Measurements from ENCODE around the gene TUBA1A. TPM values are rescaled to one million over a fixed set of nuclear protein-coding genes. Genes with fewer than 3 reads are reported as not detected.
"Not testable (repeated sequence)": the region's sequence is repeated elsewhere in the genome, so short reads cannot be mapped to it uniquely, and the experiment has no call there.

Gene TUBA1A
- total RNA-seq, 1 experiment from 2014 or later: 24.1 TPM

DNA sequence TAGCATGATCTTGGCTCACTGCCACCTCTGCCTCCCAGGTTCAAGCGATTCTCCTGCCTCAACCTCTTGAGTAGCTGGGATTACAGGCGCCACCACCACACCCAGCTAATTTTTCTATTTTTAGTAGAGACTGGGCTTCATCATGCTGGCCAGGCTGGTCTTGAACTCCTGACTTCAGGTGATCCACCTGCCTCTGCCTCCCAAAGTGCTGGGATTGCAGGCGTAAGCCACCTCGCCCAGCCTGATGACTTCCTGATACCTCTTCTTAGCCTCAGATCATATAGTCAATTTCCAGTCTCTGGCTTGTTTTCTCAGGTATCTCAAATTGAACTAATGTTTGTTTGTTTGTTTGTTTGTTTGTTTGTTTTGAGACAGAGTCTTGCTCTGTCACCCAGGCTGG lies 4.9 kb upstream of the TUBA1A start:
- H3K4me1 ChIP-seq (ENCODE audit: control insufficient read depth in 1 of 2, insufficient read depth in 2 of 2, low read length in 2 of 2): peaks cover 6 to 13% of the 10 kb centered on the region in 2 experiments; a peak in 3 of 4 replicates
- H3K4me3 ChIP-seq (replicated peaks in 1 of 2; ENCODE audit: low read depth in 1 of 2, low read length in 2 of 2); H3K27me3 ChIP-seq (ENCODE audit: insufficient read depth, low read length); H4K20me1 ChIP-seq (ENCODE audit: insufficient read depth); ATAC-seq; H3K36me3 ChIP-seq (ENCODE audit: control insufficient read depth in 1 of 2, insufficient read depth in 2 of 2, low read length in 2 of 2); CTCF ChIA-PET; BruUV-seq (replicated peaks); H3K9me2 ChIP-seq (ENCODE audit: insufficient read depth); DNase-seq (ENCODE audit: low read depth, low spot score); intact Hi-C loops (cut with micrococcal nuclease); RAD21 ChIA-PET (ENCODE audit: low non-redundant PET in 1 of 2, low total read pairs in 2 of 2, uncharacterized antibody in 2 of 2, unreplicated experiment in 2 of 2); H3K27ac ChIP-seq (ENCODE audit: low read depth, low read length); H3K4me2 ChIP-seq (ENCODE audit: low read length); H2AFZ ChIP-seq (ENCODE audit: low read depth, low read length, poor library complexity, severe bottlenecking); POLR2A ChIA-PET; H3K9me3 ChIP-seq (ENCODE audit: control insufficient read depth in 1 of 2, insufficient read depth in 1 of 2, low read depth in 1 of 2, low read length in 2 of 2); H3K79me2 ChIP-seq (ENCODE audit: insufficient read depth, low read length); H3K9ac ChIP-seq (ENCODE audit: low read length): not testable (repeated sequence)

DNA sequence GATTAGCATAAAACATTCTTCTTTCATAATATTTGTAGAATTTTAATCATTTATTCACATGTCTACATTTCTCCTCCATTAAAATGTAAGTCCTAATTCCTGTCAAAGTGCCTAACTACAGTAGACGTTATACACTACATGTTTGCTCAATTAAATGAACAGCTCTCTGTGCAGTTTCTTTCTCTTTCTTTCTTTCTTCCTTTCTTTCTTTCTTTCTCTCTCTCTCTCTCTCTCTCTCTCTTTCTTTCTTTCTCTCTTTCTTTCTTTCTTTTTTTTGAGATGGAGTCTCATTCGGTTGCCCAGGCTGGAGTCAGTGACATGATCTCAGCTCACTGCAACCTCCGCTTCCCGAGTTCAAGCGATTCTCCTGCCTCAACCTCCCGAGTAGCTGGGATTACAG lies 2.6 kb upstream of the TUBA1A start:
- RAD21 ChIA-PET (ENCODE audit: low non-redundant PET in 1 of 2, low total read pairs in 2 of 2, uncharacterized antibody in 2 of 2, unreplicated experiment in 2 of 2); CTCF ChIA-PET; H3K9me3 ChIP-seq (ENCODE audit: control insufficient read depth in 1 of 2, insufficient read depth in 1 of 2, low read depth in 1 of 2, low read length in 2 of 2); H3K27me3 ChIP-seq (ENCODE audit: insufficient read depth, low read length); H3K4me3 ChIP-seq (replicated peaks in 1 of 2; ENCODE audit: low read depth in 1 of 2, low read length in 2 of 2); DNase-seq (ENCODE audit: low read depth, low spot score); BruUV-seq (replicated peaks); H4K20me1 ChIP-seq (ENCODE audit: insufficient read depth); POLR2A ChIA-PET; H3K79me2 ChIP-seq (ENCODE audit: insufficient read depth, low read length); ATAC-seq; H3K9ac ChIP-seq (ENCODE audit: low read length); H3K36me3 ChIP-seq (ENCODE audit: control insufficient read depth in 1 of 2, insufficient read depth in 2 of 2, low read length in 2 of 2); H3K9me2 ChIP-seq (ENCODE audit: insufficient read depth); intact Hi-C loops (cut with micrococcal nuclease); H2AFZ ChIP-seq (ENCODE audit: low read depth, low read length, poor library complexity, severe bottlenecking); H3K4me2 ChIP-seq (ENCODE audit: low read length); H3K27ac ChIP-seq (ENCODE audit: low read depth, low read length): not testable (repeated sequence)
- H3K4me1 ChIP-seq (ENCODE audit: control insufficient read depth in 1 of 2, insufficient read depth in 2 of 2, low read length in 2 of 2): peaks cover 12 to 22% of the 10 kb centered on the region in 2 experiments; a peak in 3 of 4 replicates

DNA sequence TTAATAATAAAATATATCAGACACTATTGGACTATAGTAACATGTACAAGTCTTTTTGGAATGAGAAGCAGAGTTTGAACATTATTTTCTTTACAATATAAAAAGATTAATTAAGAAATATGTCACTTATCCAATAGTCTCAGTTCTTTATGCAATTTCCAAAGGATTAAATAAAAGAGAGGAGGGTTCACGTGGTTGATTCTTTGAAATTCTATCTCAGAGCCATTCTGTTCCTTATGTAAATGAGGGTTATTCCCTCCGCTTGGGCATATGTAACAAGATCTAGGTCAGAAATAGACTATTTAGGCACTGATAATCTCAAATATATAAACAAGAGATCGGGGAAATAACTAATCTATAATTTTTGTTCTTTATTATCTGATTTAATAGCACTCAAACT lies 2.1 kb upstream of the TUBA1A start:
- Histone ChIP-seq H3K4me2 (ENCODE audit: low read length) (no peak overlapping the region), H3K9me2 (ENCODE audit: insufficient read depth) (no peaks in the 10 kb centered on the region), H3K27me3 (ENCODE audit: insufficient read depth, low read length) (no peaks in the 10 kb centered on the region), H3K79me2 (ENCODE audit: insufficient read depth, low read length) (no peaks in the 10 kb centered on the region), H4K20me1 (ENCODE audit: insufficient read depth) (no peaks in the 10 kb centered on the region), H3K36me3 (ENCODE audit: control insufficient read depth in 1 of 2, insufficient read depth in 2 of 2, low read length in 2 of 2) (peaks cover 0 to under 1% of the 10 kb centered on the region in 2 experiments; a peak in 1 of 4 replicates), H3K9me3 (ENCODE audit: control insufficient read depth in 1 of 2, insufficient read depth in 1 of 2, low read depth in 1 of 2, low read length in 2 of 2) (no peaks in the 10 kb centered on the region), H3K27ac (ENCODE audit: low read depth, low read length) (no peak overlapping the region), H2AFZ (ENCODE audit: low read depth, low read length, poor library complexity, severe bottlenecking) (no peak overlapping the region), H3K4me1 (ENCODE audit: control insufficient read depth in 1 of 2, insufficient read depth in 2 of 2, low read length in 2 of 2) (peaks cover 12 to 22% of the 10 kb centered on the region in 2 experiments; a peak in 3 of 4 replicates), H3K4me3 (replicated peaks in 1 of 2; ENCODE audit: low read depth in 1 of 2, low read length in 2 of 2) (no peak overlapping the region), H3K9ac (ENCODE audit: low read length) (no peak overlapping the region)
- no TSS peak for BruUV-seq (replicated peaks)
- CTCF ChIA-PET: no interaction called here
- POLR2A ChIA-PET: no interaction called here
- intact Hi-C loops (cut with micrococcal nuclease): no loop called here
- DNase-seq (ENCODE audit: low read depth, low spot score) (no peak), ATAC-seq (no peak)
- RAD21 ChIA-PET (ENCODE audit: low non-redundant PET in 1 of 2, low total read pairs in 2 of 2, uncharacterized antibody in 2 of 2, unreplicated experiment in 2 of 2): no interaction called here
- TF ChIP-seq SIN3A (IDR thresholded peaks at IDR 0.05; ENCODE audit: low read depth) (no peak), CEBPB (IDR thresholded peaks at IDR 0.05; ENCODE audit: low read depth) (no peak), YY1 (IDR thresholded peaks at IDR 0.05; ENCODE audit: extremely low read depth, insufficient replicate concordance, low read depth, low read length) (no peak), ZFX (IDR thresholded peaks at IDR 0.05) (no peak), SRF (IDR thresholded peaks at IDR 0.05; ENCODE audit: low read depth) (no peak), FOSL1 (IDR thresholded peaks at IDR 0.05; ENCODE audit: low read depth) (no peak), EGR1 (IDR thresholded peaks at IDR 0.05; ENCODE audit: low read depth) (no peak), ELF1 (IDR thresholded peaks at IDR 0.05; ENCODE audit: borderline replicate concordance, low read depth) (no peak), POLR2AphosphoS5 (IDR thresholded peaks at IDR 0.05; ENCODE audit: low read depth, low read length) (no peak), EZH2 (IDR thresholded peaks at IDR 0.05) (no peak), SP1 (IDR thresholded peaks at IDR 0.05; ENCODE audit: low read depth) (no peak), JUND (IDR thresholded peaks at IDR 0.05) (no peak)
- TF ChIP-seq, protein P1, sequence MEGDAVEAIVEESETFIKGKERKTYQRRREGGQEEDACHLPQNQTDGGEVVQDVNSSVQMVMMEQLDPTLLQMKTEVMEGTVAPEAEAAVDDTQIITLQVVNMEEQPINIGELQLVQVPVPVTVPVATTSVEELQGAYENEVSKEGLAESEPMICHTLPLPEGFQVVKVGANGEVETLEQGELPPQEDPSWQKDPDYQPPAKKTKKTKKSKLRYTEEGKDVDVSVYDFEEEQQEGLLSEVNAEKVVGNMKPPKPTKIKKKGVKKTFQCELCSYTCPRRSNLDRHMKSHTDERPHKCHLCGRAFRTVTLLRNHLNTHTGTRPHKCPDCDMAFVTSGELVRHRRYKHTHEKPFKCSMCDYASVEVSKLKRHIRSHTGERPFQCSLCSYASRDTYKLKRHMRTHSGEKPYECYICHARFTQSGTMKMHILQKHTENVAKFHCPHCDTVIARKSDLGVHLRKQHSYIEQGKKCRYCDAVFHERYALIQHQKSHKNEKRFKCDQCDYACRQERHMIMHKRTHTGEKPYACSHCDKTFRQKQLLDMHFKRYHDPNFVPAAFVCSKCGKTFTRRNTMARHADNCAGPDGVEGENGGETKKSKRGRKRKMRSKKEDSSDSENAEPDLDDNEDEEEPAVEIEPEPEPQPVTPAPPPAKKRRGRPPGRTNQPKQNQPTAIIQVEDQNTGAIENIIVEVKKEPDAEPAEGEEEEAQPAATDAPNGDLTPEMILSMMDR (IDR thresholded peaks at IDR 0.05 in 2 of 3, conservative IDR thresholded peaks at IDR 0.05 in 1 of 3; ENCODE audit: borderline replicate concordance in 1 of 3, insufficient read depth in 1 of 3, low read depth in 2 of 3, low read length in 2 of 3): no peak
- TF ChIP-seq, protein P2, sequence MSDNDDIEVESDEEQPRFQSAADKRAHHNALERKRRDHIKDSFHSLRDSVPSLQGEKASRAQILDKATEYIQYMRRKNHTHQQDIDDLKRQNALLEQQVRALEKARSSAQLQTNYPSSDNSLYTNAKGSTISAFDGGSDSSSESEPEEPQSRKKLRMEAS (IDR thresholded peaks at IDR 0.05): no peak

All from HCT116 (cell line).